ENCODE results near the gene DGKE. TPM values are rescaled to one million over a fixed set of nuclear protein-coding genes. Genes with fewer than 3 reads are reported as not detected.

DGKE gene
- total and polyA plus RNA-seq, 8 donors, result 1.8 to 7.6 (median 4.4) TPM

- DNase-seq (no peak), ATAC-seq (no peak), FAIRE-seq (no peak)
- no peak overlapping the region for H3K4me3 ChIP-seq
- H3K27me3 ChIP-seq, result no peaks in the 10 kb centered on the region
- intact Hi-C loops (cut with DNase I), result no loop called here
- no peak overlapping the region for H3K27ac ChIP-seq
- H3K9me3 ChIP-seq, result no peaks in the 10 kb centered on the region
- no peak for TF ChIP-seq CTCF (IDR thresholded peaks at IDR 0.05)
- WGBS, 2 donors, result 92 to 97% methylated on average over 4 of the region's 4 CpGs
- no peaks in the 10 kb centered on the region for H3K4me1 ChIP-seq
- H3K36me3 ChIP-seq, result peaks cover 0 to 20% (median 0%) of the 10 kb centered on the region in 3 donors
Measured at GRCh38 chr17:56847106-56847505, 13.2 kb downstream of the DGKE start.

GRCh38 chr17:56849131-56849530, 15.2 kb downstream of the DGKE start:
- Histone ChIP-seq H3K27me3 (no peaks in the 10 kb centered on the region), H3K9me3 (no peaks in the 10 kb centered on the region), H3K27ac (no peak overlapping the region), H3K36me3 (peaks cover 0 to 20% (median 0%) of the 10 kb centered on the region in 3 donors), H3K4me3 (no peak overlapping the region), H3K4me1 (no peaks in the 10 kb centered on the region)
- DNase-seq (no peak), ATAC-seq (no peak), FAIRE-seq (no peak)
- intact Hi-C loops (cut with DNase I), result no loop called here
- TF ChIP-seq CTCF (IDR thresholded peaks at IDR 0.05), result no peak
- 64 to 69% methylated on average over 3 of the region's 3 CpGs for WGBS, 2 donors

GRCh38 chr17:56850591-56850990, 16.6 kb downstream of the DGKE start:
- Histone ChIP-seq H3K36me3 (peaks cover 0 to 20% (median 0%) of the 10 kb centered on the region in 3 donors), H3K4me1 (no peaks in the 10 kb centered on the region), H3K27ac (no peak overlapping the region), H3K9me3 (no peaks in the 10 kb centered on the region), H3K27me3 (no peaks in the 10 kb centered on the region), H3K4me3 (no peak overlapping the region)
- FAIRE-seq (no peak), DNase-seq (no peak), ATAC-seq (no peak)
- intact Hi-C loops (cut with DNase I), result no loop called here
- WGBS, 2 donors, result 92 to 93% methylated on average over 2 of the region's 2 CpGs
- no peak for TF ChIP-seq CTCF (IDR thresholded peaks at IDR 0.05)

GRCh38 chr17:56851008-56851407, 17.1 kb downstream of the DGKE start:
- ATAC-seq (no peak), DNase-seq (no peak), FAIRE-seq (no peak)
- no peak overlapping the region for H3K27ac ChIP-seq
- 71 to 81% methylated on average over 3 of the region's 3 CpGs for whole genome bisulfite sequencing, 2 donors
- H3K4me3 ChIP-seq, result no peak overlapping the region
- no peaks in the 10 kb centered on the region for H3K4me1 ChIP-seq
- H3K9me3 ChIP-seq, result no peaks in the 10 kb centered on the region
- TF ChIP-seq CTCF (IDR thresholded peaks at IDR 0.05), result no peak
- H3K27me3 ChIP-seq, result no peaks in the 10 kb centered on the region
- peaks cover 0 to 20% (median 0%) of the 10 kb centered on the region in 3 donors for H3K36me3 ChIP-seq
- intact Hi-C loops (cut with DNase I), result no loop called here

- H3K9me3 ChIP-seq, result no peaks in the 10 kb centered on the region
- H3K27me3 ChIP-seq, result no peaks in the 10 kb centered on the region
- DNase-seq, result no peak
- peaks cover 0 to 17% (median 13%) of the 10 kb centered on the region in 3 donors for H3K36me3 ChIP-seq
- WGBS, 2 donors, result 91 to 93% methylated on average over 3 of the region's 3 CpGs
- H3K4me1 ChIP-seq, result no peaks in the 10 kb centered on the region
- no peak overlapping the region for H3K4me3 ChIP-seq
- TF ChIP-seq CTCF (IDR thresholded peaks at IDR 0.05), result no peak
- intact Hi-C loops (cut with DNase I), result no loop called here
- no peak overlapping the region for H3K27ac ChIP-seq
- no peak for ATAC-seq
- FAIRE-seq, result no peak
Measured at GRCh38 chr17:56861899-56862298, 27.9 kb downstream of the DGKE start.

Data from pancreas (tissue), 10 donors.